Measurements from ENCODE around the gene FADS6.
"Not testable (repeated sequence)": the region's sequence is repeated elsewhere in the genome, so short reads cannot be mapped to it uniquely, and the experiment has no call there.

The FADS6 gene

GRCh38 chr17:74873037-74873873, 20.2 kb downstream of the FADS6 start:
- H3K4me3 ChIP-seq (ENCODE audit: control insufficient read depth, low read depth, low read length) = peak overlapping the region; percentile 90
- TF ChIP-seq CTCF (IDR thresholded peaks at IDR 0.05; ENCODE audit: control insufficient read depth, insufficient read depth, low read depth, low read length, missing control alignments) = no peak
- peak; percentile 100 for DNase-seq (ENCODE audit: low read depth)

- H3K4me3 ChIP-seq (ENCODE audit: control insufficient read depth, low read depth, low read length) = peak within 1 kb of the TSS; percentile 90
- DNase-seq (ENCODE audit: low read depth) = no peak
- no peak for TF ChIP-seq CTCF (IDR thresholded peaks at IDR 0.05; ENCODE audit: control insufficient read depth, insufficient read depth, low read depth, low read length, missing control alignments)
These were observed 21.0 kb downstream of the FADS6 start, which contains the start of gene FDXR for GRCh38 chr17:74872313-74873036. Gene FDXR, minus strand, starts transcription at chr17:74872994. Its CDS starts 50 bp downstream, at chr17:74872944.

- H3K4me3 ChIP-seq (ENCODE audit: control insufficient read depth, low read depth, low read length) = peak overlapping the region; percentile 90
- no peak for TF ChIP-seq CTCF (IDR thresholded peaks at IDR 0.05; ENCODE audit: control insufficient read depth, insufficient read depth, low read depth, low read length, missing control alignments)
- DNase-seq (ENCODE audit: low read depth) = no peak
These were observed 21.9 kb downstream of the FADS6 start for GRCh38 chr17:74871356-74872076.

- no peak for DNase-seq (ENCODE audit: low read depth)
- no peak overlapping the region for H3K4me3 ChIP-seq (ENCODE audit: control insufficient read depth, low read depth, low read length)
- TF ChIP-seq CTCF (IDR thresholded peaks at IDR 0.05; ENCODE audit: control insufficient read depth, insufficient read depth, low read depth, low read length, missing control alignments) = no peak
These were observed 22.9 kb downstream of the FADS6 start for GRCh38 chr17:74870512-74870911.

- H3K4me3 ChIP-seq (ENCODE audit: control insufficient read depth, low read depth, low read length); DNase-seq (ENCODE audit: low read depth): not testable (repeated sequence)
These were observed 23.4 kb downstream of the FADS6 start for GRCh38 chr17:74870028-74870427.

GRCh38 chr17:74868908-74869255, 24.6 kb downstream of the FADS6 start:
- no peak overlapping the region for H3K4me3 ChIP-seq (ENCODE audit: control insufficient read depth, low read depth, low read length)
- DNase-seq (ENCODE audit: low read depth) = no peak
- no peak for TF ChIP-seq CTCF (IDR thresholded peaks at IDR 0.05; ENCODE audit: control insufficient read depth, insufficient read depth, low read depth, low read length, missing control alignments)

Measured in AG09309 (cell line).